ENCODE data around the gene DYRK2.

- TF ChIP-seq CTCF (IDR thresholded peaks at IDR 0.05; ENCODE audit: low read depth, low read length): no peak
- no peak for TF ChIP-seq MYC (IDR thresholded peaks at IDR 0.05; ENCODE audit: low read depth, low read length)
Observed at GRCh38 chr12:67677166-67677565, 28.6 kb downstream of the DYRK2 start.
